ENCODE results near the gene PRPH2. TPM values are rescaled to one million over a fixed set of nuclear protein-coding genes. Genes with fewer than 3 reads are reported as not detected.

The PRPH2 gene
- total and polyA plus RNA-seq, 2 donors (not counting 3 experiments of a cell fraction or from before 2014, with no cell fraction given), result 0.40 to 0.46 TPM

DNA sequence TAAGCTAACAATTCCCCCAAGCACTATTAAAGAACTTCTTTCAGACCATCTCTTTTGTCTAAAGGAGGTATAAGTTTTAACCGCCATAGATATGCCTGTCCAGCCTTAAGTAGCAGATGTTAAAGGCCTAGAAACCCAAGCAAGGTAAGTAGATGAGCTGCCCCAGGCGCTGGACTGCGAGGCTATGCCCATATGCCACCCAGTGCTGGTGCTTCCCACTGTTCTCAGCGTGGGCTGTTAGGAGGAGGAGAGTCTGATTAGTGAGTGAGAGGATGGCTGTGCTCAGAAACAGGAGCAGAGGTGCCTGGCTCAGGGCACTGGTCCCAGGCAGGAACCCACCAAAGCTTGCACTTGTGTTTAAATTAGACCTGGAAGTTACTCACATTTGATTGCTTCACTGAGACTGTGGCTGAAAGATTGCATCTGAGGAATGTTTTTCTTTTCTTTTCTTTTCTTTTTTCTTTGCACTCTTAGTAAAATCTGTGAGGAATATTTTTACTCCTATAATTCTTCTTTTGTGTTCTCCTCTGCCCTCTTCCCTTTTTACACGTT is 32.2 kb downstream of the PRPH2 start:
- POLR2A ChIA-PET, result no interaction called here
- DNase-seq (ENCODE audit: low read depth, low spot score), result no peak
- H3K4me1 ChIP-seq (ENCODE audit: control insufficient read depth, extremely low read depth, insufficient read depth, low read length), result peaks cover 14% of the 10 kb centered on the region

GRCh38 chr6:42689371-42689770 is 33.0 kb downstream of the PRPH2 start:
- dilution Hi-C loops (cut with MboI; ENCODE audit: extremely low pct_ligation_motif_present, low sequenced_read_pairs) (no loop called here), intact Hi-C loops (cut with micrococcal nuclease) (no loop called here)
- Histone ChIP-seq H3K9ac (replicated peaks; ENCODE audit: extremely low read depth, insufficient read depth, low read length) (no peak overlapping the region), H3K79me2 (ENCODE audit: control insufficient read depth, insufficient read depth, low read length) (no peaks in the 10 kb centered on the region), H3K4me2 (ENCODE audit: insufficient read depth, low read length) (no peak overlapping the region), H3K27ac (ENCODE audit: insufficient read depth, low read depth, low read length) (no peak overlapping the region), H3K9me3 (replicated peaks; ENCODE audit: control insufficient read depth, insufficient read depth, low read length) (no peaks in the 10 kb centered on the region), H3K36me3 (ENCODE audit: control insufficient read depth in 2 of 2, extremely low read depth in 1 of 2, insufficient read depth in 2 of 2, low read length in 2 of 2) (peaks cover 5 to 19% of the 10 kb centered on the region in 2 experiments), H4K20me1 (replicated peaks; ENCODE audit: control insufficient read depth, extremely low read depth, insufficient read depth, low read length) (no peaks in the 10 kb centered on the region), H2AFZ (ENCODE audit: low read depth, low read length) (no peak overlapping the region), H3K9me1 (replicated peaks; ENCODE audit: control insufficient read depth, extremely low read depth, insufficient read depth, low read length) (no peaks in the 10 kb centered on the region), H3K4me3 (replicated peaks in 1 of 3; ENCODE audit: insufficient read depth in 1 of 3, low read depth in 1 of 3, low read length in 3 of 3) (no peak overlapping the region), H3K27me3 (ENCODE audit: control insufficient read depth in 2 of 2, insufficient read depth in 2 of 2, low read length in 2 of 2) (no peaks in the 10 kb centered on the region), H3K4me1 (ENCODE audit: control insufficient read depth, extremely low read depth, insufficient read depth, low read length) (peaks cover 14% of the 10 kb centered on the region)
- DNase-seq (ENCODE audit: low read depth, low spot score), result no peak
- no TSS peak for BruUV-seq (replicated peaks)
- ChIA-PET CTCF (interaction anchor here (0.9 to 1.4 kb wide), 3 partner anchors 12 to 37 kb away, joined by 3 read pairs; no protein-coding TSS in a partner anchor), POLR2A (no interaction called here)
- TF ChIP-seq EZH2 (IDR thresholded peaks at IDR 0.05; ENCODE audit: borderline replicate concordance, low read depth, low read length, severe bottlenecking) (no peak), POLR2A (IDR thresholded peaks at IDR 0.05; ENCODE audit: low read depth, low read length) (no peak), JUN (IDR thresholded peaks at IDR 0.05; ENCODE audit: borderline replicate concordance, insufficient read depth, insufficient read length, low read depth) (no peak), POLR2AphosphoS5 (IDR thresholded peaks at IDR 0.05; ENCODE audit: insufficient read depth, low read depth, low read length) (no peak), MYC (IDR thresholded peaks at IDR 0.05; ENCODE audit: low read depth, low read length) (no peak)
- FAIRE-seq, result no peak

More for the DNA sequence above, 32.2 kb downstream of the PRPH2 start:
- Histone ChIP-seq H3K27ac (ENCODE audit: insufficient read depth, low read depth, low read length) (no peak overlapping the region), H3K4me2 (ENCODE audit: insufficient read depth, low read length) (no peak overlapping the region), H3K27me3 (ENCODE audit: control insufficient read depth in 2 of 2, insufficient read depth in 2 of 2, low read length in 2 of 2) (no peaks in the 10 kb centered on the region), H2AFZ (ENCODE audit: low read depth, low read length) (no peak overlapping the region), H3K9me1 (replicated peaks; ENCODE audit: control insufficient read depth, extremely low read depth, insufficient read depth, low read length) (no peaks in the 10 kb centered on the region), H3K4me3 (replicated peaks in 1 of 3; ENCODE audit: insufficient read depth in 1 of 3, low read depth in 1 of 3, low read length in 3 of 3) (no peak overlapping the region), H3K9ac (replicated peaks; ENCODE audit: extremely low read depth, insufficient read depth, low read length) (no peak overlapping the region), H3K36me3 (ENCODE audit: control insufficient read depth in 2 of 2, extremely low read depth in 1 of 2, insufficient read depth in 2 of 2, low read length in 2 of 2) (peaks cover 5 to 19% of the 10 kb centered on the region in 2 experiments), H3K79me2 (ENCODE audit: control insufficient read depth, insufficient read depth, low read length) (no peaks in the 10 kb centered on the region), H4K20me1 (replicated peaks; ENCODE audit: control insufficient read depth, extremely low read depth, insufficient read depth, low read length) (no peaks in the 10 kb centered on the region), H3K9me3 (replicated peaks; ENCODE audit: control insufficient read depth, insufficient read depth, low read length) (no peaks in the 10 kb centered on the region)
- FAIRE-seq, result no peak
- no peak for TF ChIP-seq JUN (IDR thresholded peaks at IDR 0.05; ENCODE audit: borderline replicate concordance, insufficient read depth, insufficient read length, low read depth)
- no peak for TF ChIP-seq GATA2 (IDR thresholded peaks at IDR 0.05; ENCODE audit: insufficient read depth, insufficient read length, low read depth, low read length)
- TF ChIP-seq, protein P1, sequence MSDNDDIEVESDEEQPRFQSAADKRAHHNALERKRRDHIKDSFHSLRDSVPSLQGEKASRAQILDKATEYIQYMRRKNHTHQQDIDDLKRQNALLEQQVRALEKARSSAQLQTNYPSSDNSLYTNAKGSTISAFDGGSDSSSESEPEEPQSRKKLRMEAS (IDR thresholded peaks at IDR 0.05; ENCODE audit: insufficient read depth, insufficient read length), result no peak
- TF ChIP-seq POLR2AphosphoS5 (IDR thresholded peaks at IDR 0.05; ENCODE audit: insufficient read depth, low read depth, low read length), result no peak
- intact Hi-C loops (cut with micrococcal nuclease) (no loop called here), dilution Hi-C loops (cut with MboI; ENCODE audit: extremely low pct_ligation_motif_present, low sequenced_read_pairs) (no loop called here)
- CTCF ChIA-PET, result interaction anchor here (0.9 to 1.0 kb wide), 2 partner anchors 11 to 36 kb away, joined by 3 read pairs; no protein-coding TSS in a partner anchor
- BruUV-seq (replicated peaks), result no TSS peak

Measured in endothelial cell of umbilical vein (primary cell).